Keratinocyte (primary cell): ENCODE measurements around the gene LPO. TPM values are rescaled to one million over a fixed set of nuclear protein-coding genes. Genes with fewer than 3 reads are reported as not detected.

ENCODE experiments used
- DNase-seq: peaks from one replicate; pipeline ENCODE4 v3.0.0-alpha.2; 2011; ENCODE audit warnings: low read depth, missing footprints, low spot score
- FAIRE-seq: peaks from 2 replicates; lab custom pipeline; 2011; peaks lifted over from hg19 to GRCh38; lab: Jason Lieb, UNC
- H2AFZ ChIP-seq: 2 replicates; pipeline ENCODE4 v1.6.0; 2012; ENCODE audit warnings: low read length, control low read depth, inconsistent platforms; ENCODE audit not compliant: control insufficient read depth
- H3K27ac ChIP-seq: 2 replicates; pipeline ENCODE4 v1.5.1; 2011; ENCODE audit warnings: low read length; ENCODE audit not compliant: control insufficient read depth, insufficient read depth
- H3K27me3 ChIP-seq: 3 replicates; pipeline ENCODE4 v1.6.0; 2011; ENCODE audit warnings: low read length; ENCODE audit not compliant: control insufficient read depth, insufficient read depth; ENCODE audit errors: extremely low read depth
- H3K36me3 ChIP-seq, 2 experiments: 2 replicates in 1 of 2; 3 replicates in 1 of 2; pipeline ENCODE4 v1.5.1; 2011; ENCODE audit warnings: low read length in 2 of 2, mild to moderate bottlenecking in 1 of 2; ENCODE audit not compliant: control insufficient read depth in 2 of 2, insufficient read depth in 2 of 2; ENCODE audit errors: extremely low read depth in 1 of 2
- H3K4me1 ChIP-seq: 3 replicates; pipeline ENCODE4 v1.5.1; 2011; ENCODE audit warnings: low read length; ENCODE audit not compliant: control insufficient read depth, insufficient read depth; ENCODE audit errors: extremely low read depth
- H3K4me2 ChIP-seq: 3 replicates; pipeline ENCODE4 v1.6.0; 2011; ENCODE audit warnings: low read depth, low read length; ENCODE audit not compliant: control insufficient read depth, insufficient read depth; ENCODE audit errors: extremely low read depth
- H3K4me3 ChIP-seq, 3 experiments: fragments of 200-600 bp in 1 of 3; sonication (generic) in 1 of 3; 2 replicates in 2 of 3; 3 replicates in 1 of 3; pipeline ENCODE4 v1.5.1; 2011 to 2016; ENCODE audit warnings: low read length in 3 of 3, mild to moderate bottlenecking in 3 of 3, control low read depth in 2 of 3, inconsistent platforms in 1 of 3, low read depth in 1 of 3, mixed read lengths in 1 of 3, mixed run types in 1 of 3, moderate library complexity in 1 of 3; ENCODE audit not compliant: control insufficient read depth in 2 of 3, insufficient read depth in 2 of 3; ENCODE audit errors: extremely low read depth in 1 of 3
- H3K79me2 ChIP-seq: 2 replicates; pipeline ENCODE4 v1.6.0; 2012; ENCODE audit warnings: low read length; ENCODE audit not compliant: control insufficient read depth, insufficient read depth
- H3K9ac ChIP-seq: 3 replicates; pipeline ENCODE4 v1.6.0; 2011; ENCODE audit warnings: low read length; ENCODE audit not compliant: control insufficient read depth, insufficient read depth; ENCODE audit errors: extremely low read depth
- H3K9me1 ChIP-seq: 3 replicates; pipeline ENCODE4 v1.6.0; 2011; ENCODE audit warnings: low read length; ENCODE audit not compliant: control insufficient read depth, insufficient read depth; ENCODE audit errors: extremely low read depth
- H3K9me3 ChIP-seq: 2 replicates; pipeline ENCODE4 v1.5.1; 2012; ENCODE audit warnings: low read depth, low read length; ENCODE audit not compliant: control insufficient read depth
- H4K20me1 ChIP-seq: 3 replicates; pipeline ENCODE4 v1.6.0; 2011; ENCODE audit warnings: low read length; ENCODE audit not compliant: control insufficient read depth, insufficient read depth; ENCODE audit errors: extremely low read depth
- CTCF ChIP-seq, 3 experiments: IDR thresholded peaks in 1 of 3; conservative IDR thresholded peaks in 1 of 3; optimal IDR thresholded peaks in 1 of 3; 2 replicates in 2 of 3; 3 replicates in 1 of 3; pipeline versions ENCODE3 to v1.5.1; 2011; ENCODE audit warnings: low read length in 3 of 3, mild to moderate bottlenecking in 3 of 3, moderate library complexity in 2 of 3, control low read depth in 1 of 3, inconsistent platforms in 1 of 3; ENCODE audit not compliant: insufficient read depth in 2 of 3; ENCODE audit errors: extremely low read depth in 1 of 3
- EZH2 ChIP-seq: IDR thresholded peaks from one replicate; pipeline ENCODE4 v1.6.1; 2012; ENCODE audit warnings: inconsistent platforms, mild to moderate bottlenecking, low read length, moderate library complexity
- dilution Hi-C: fragments of 300-500 bp; cut with MboI; formaldehyde crosslinking; loops from one replicate; pipeline ENCODE4 v1.7.0; 2020; ENCODE audit warnings: low sequenced_read_pairs; ENCODE audit not compliant: extremely low pct_ligation_motif_present
- polyA plus RNA-seq, 5 experiments: library from polyadenylated mRNA; depleted of rRNA in 3 of 5; stranded (reverse) in 3 of 5; stranded (forward) in 1 of 5; unstranded in 1 of 5; fragments of >200 nt; gene quantifications; 1 replicate in 1 of 5; 2 replicates in 3 of 5; 3 replicates in 1 of 5; pipeline versions ENCODE4 v1.2.1 to v1.2.3, GENCODE V29; 2011 to 2012; ENCODE audit warnings: missing spikeins in 2 of 5, low read depth in 1 of 5, low replicate concordance in 1 of 5

LPO gene
- polyA plus RNA-seq, 1 donor (not counting 4 experiments of a cell fraction or from before 2014, with no cell fraction given) = not detected

- Histone ChIP-seq H3K4me1 (no peaks in the 10 kb centered on the region), H3K79me2 (no peaks in the 10 kb centered on the region), H3K9ac (no peak overlapping the region), H3K27ac (no peak overlapping the region), H4K20me1 (no peaks in the 10 kb centered on the region), H3K36me3 (no peaks in the 10 kb centered on the region), H3K4me3 (no peak overlapping the region), H3K4me2 (no peak overlapping the region), H3K9me1 (no peaks in the 10 kb centered on the region), H2AFZ (no peak overlapping the region), H3K27me3 (peaks cover 19% of the 10 kb centered on the region), H3K9me3 (no peaks in the 10 kb centered on the region)
- dilution Hi-C loops = no loop called here
- no peak for FAIRE-seq
- no peak for DNase-seq
- no peak for TF ChIP-seq EZH2
- no peak for TF ChIP-seq CTCF (optimal IDR thresholded peaks at IDR 0.05 in 1 of 3, IDR thresholded peaks at IDR 0.05 in 1 of 3, conservative IDR thresholded peaks at IDR 0.05 in 1 of 3; ENCODE audit: extremely low read depth in 1 of 3, insufficient read depth in 2 of 3, low read length in 3 of 3)
These were observed 25.4 kb downstream of the LPO start for GRCh38 chr17:58263773-58264172.

- Histone ChIP-seq H3K4me3 (no peak overlapping the region), H3K79me2 (no peaks in the 10 kb centered on the region), H3K4me2 (no peak overlapping the region), H3K9ac (no peak overlapping the region), H3K36me3 (no peaks in the 10 kb centered on the region), H3K9me3 (no peaks in the 10 kb centered on the region), H3K9me1 (no peaks in the 10 kb centered on the region), H2AFZ (no peak overlapping the region), H4K20me1 (no peaks in the 10 kb centered on the region), H3K4me1 (no peaks in the 10 kb centered on the region), H3K27me3 (peaks cover 19% of the 10 kb centered on the region), H3K27ac (no peak overlapping the region)
- DNase-seq (no peak), FAIRE-seq (no peak)
- TF ChIP-seq EZH2 = no peak
- no peak for TF ChIP-seq CTCF (optimal IDR thresholded peaks at IDR 0.05 in 1 of 3, IDR thresholded peaks at IDR 0.05 in 1 of 3, conservative IDR thresholded peaks at IDR 0.05 in 1 of 3; ENCODE audit: extremely low read depth in 1 of 3, insufficient read depth in 2 of 3, low read length in 3 of 3)
- dilution Hi-C loops = no loop called here
These were observed 26.2 kb downstream of the LPO start for GRCh38 chr17:58264407-58265103.
